ENCODE measurements around the gene TBL1XR1. TPM values are rescaled to one million over a fixed set of nuclear protein-coding genes. Genes with fewer than 3 reads are reported as not detected.
A peak's percentile ranks its signal among the peaks of the same experiment; 100 is the strongest.

The TBL1XR1 gene
- total RNA-seq, 1 donor from 2014 or later: 156 TPM

- Histone ChIP-seq H3K9me3 (no peaks in the 10 kb centered on the region), H3K36me3 (no peaks in the 10 kb centered on the region), H3K4me3 (no peak overlapping the region), H3K27me3 (no peaks in the 10 kb centered on the region), H3K4me1 (peaks cover 37% of the 10 kb centered on the region), H3K27ac (no peak overlapping the region)
- intact Hi-C loops (cut with DNase I): no loop called here
- no peak for TF ChIP-seq CTCF (IDR thresholded peaks at IDR 0.05)
- DNase-seq: no peak
- no peak for ATAC-seq
Measured at GRCh38 chr3:177147790-177148189, 49.5 kb downstream of the TBL1XR1 start.

- no peak for TF ChIP-seq CTCF (IDR thresholded peaks at IDR 0.05)
- H3K9me3 ChIP-seq: no peaks in the 10 kb centered on the region
- H3K4me1 ChIP-seq: peaks cover 45% of the 10 kb centered on the region
- no peaks in the 10 kb centered on the region for H3K36me3 ChIP-seq
- intact Hi-C loops (cut with DNase I): no loop called here
- DNase-seq: no peak
- H3K27me3 ChIP-seq: no peaks in the 10 kb centered on the region
- no peak overlapping the region for H3K27ac ChIP-seq
- no peak for ATAC-seq
- no peak overlapping the region for H3K4me3 ChIP-seq
Measured at GRCh38 chr3:177146646-177147045, 50.6 kb downstream of the TBL1XR1 start.

GRCh38 chr3:177145954-177146353 lies 51.3 kb downstream of the TBL1XR1 start:
- no peak for TF ChIP-seq CTCF (IDR thresholded peaks at IDR 0.05)
- DNase-seq (no peak), ATAC-seq (no peak)
- intact Hi-C loops (cut with DNase I): no loop called here
- Histone ChIP-seq H3K36me3 (no peaks in the 10 kb centered on the region), H3K27ac (no peak overlapping the region), H3K4me3 (no peak overlapping the region), H3K9me3 (no peaks in the 10 kb centered on the region), H3K27me3 (no peaks in the 10 kb centered on the region), H3K4me1 (peaks cover 44% of the 10 kb centered on the region)

- Histone ChIP-seq H3K4me3 (no peak overlapping the region), H3K4me1 (peaks cover 38% of the 10 kb centered on the region), H3K9me3 (no peaks in the 10 kb centered on the region), H3K27me3 (no peaks in the 10 kb centered on the region), H3K27ac (no peak overlapping the region), H3K36me3 (no peaks in the 10 kb centered on the region)
- no peak for ATAC-seq
- TF ChIP-seq CTCF (IDR thresholded peaks at IDR 0.05): no peak
- DNase-seq: no peak
- intact Hi-C loops (cut with DNase I): no loop called here
Measured at GRCh38 chr3:177145381-177145780, 51.9 kb downstream of the TBL1XR1 start.

GRCh38 chr3:177144922-177145321 lies 52.4 kb downstream of the TBL1XR1 start:
- H3K4me1 ChIP-seq: peaks cover 38% of the 10 kb centered on the region
- intact Hi-C loops (cut with DNase I): no loop called here

More at GRCh38 chr3:177144922-177145321, 52.4 kb downstream of the TBL1XR1 start:
- H3K4me3 ChIP-seq: no peak overlapping the region
- ATAC-seq (peak; percentile 34), DNase-seq (no peak)
- no peaks in the 10 kb centered on the region for H3K27me3 ChIP-seq
- H3K27ac ChIP-seq: no peak overlapping the region
- H3K36me3 ChIP-seq: no peaks in the 10 kb centered on the region
- TF ChIP-seq CTCF (IDR thresholded peaks at IDR 0.05): no peak
- no peaks in the 10 kb centered on the region for H3K9me3 ChIP-seq
